ENCODE measurements around the gene SMIM35.

The SMIM35 gene

GRCh38 chr11:118084656-118085055 lies 2.1 kb downstream of the SMIM35 start:
- Histone ChIP-seq H3K27me3 (ENCODE audit: control insufficient read depth, low read length) (peaks cover 23% of the 10 kb centered on the region), H4K20me1 (ENCODE audit: control insufficient read depth, insufficient read depth, low read depth, low read length) (no peaks in the 10 kb centered on the region), H3K9me2 (replicated peaks; ENCODE audit: control insufficient read depth, low read length) (no peaks in the 10 kb centered on the region), H3K36me3 (ENCODE audit: control insufficient read depth, low read length) (no peaks in the 10 kb centered on the region), H3K79me2 (ENCODE audit: control insufficient read depth, low read length) (no peaks in the 10 kb centered on the region), H3F3A (ENCODE audit: control insufficient read depth, insufficient read depth) (no peaks in the 10 kb centered on the region), H3K4me1 (ENCODE audit: control insufficient read depth, low read length) (peaks cover 23% of the 10 kb centered on the region), H3K27ac (ENCODE audit: low read depth, low read length) (no peak overlapping the region), H3K4me2 (ENCODE audit: low read length) (no peak overlapping the region), H3K9me3 (ENCODE audit: control insufficient read depth, insufficient read depth, low read length) (peaks cover 18% of the 10 kb centered on the region; the same call in 1 of the 2 replicates), H3K4me3 (ENCODE audit: low read length) (no peak overlapping the region)
- TF ChIP-seq, protein P1, sequence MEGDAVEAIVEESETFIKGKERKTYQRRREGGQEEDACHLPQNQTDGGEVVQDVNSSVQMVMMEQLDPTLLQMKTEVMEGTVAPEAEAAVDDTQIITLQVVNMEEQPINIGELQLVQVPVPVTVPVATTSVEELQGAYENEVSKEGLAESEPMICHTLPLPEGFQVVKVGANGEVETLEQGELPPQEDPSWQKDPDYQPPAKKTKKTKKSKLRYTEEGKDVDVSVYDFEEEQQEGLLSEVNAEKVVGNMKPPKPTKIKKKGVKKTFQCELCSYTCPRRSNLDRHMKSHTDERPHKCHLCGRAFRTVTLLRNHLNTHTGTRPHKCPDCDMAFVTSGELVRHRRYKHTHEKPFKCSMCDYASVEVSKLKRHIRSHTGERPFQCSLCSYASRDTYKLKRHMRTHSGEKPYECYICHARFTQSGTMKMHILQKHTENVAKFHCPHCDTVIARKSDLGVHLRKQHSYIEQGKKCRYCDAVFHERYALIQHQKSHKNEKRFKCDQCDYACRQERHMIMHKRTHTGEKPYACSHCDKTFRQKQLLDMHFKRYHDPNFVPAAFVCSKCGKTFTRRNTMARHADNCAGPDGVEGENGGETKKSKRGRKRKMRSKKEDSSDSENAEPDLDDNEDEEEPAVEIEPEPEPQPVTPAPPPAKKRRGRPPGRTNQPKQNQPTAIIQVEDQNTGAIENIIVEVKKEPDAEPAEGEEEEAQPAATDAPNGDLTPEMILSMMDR (IDR thresholded peaks at IDR 0.05; ENCODE audit: low read depth, low read length, poor library complexity, severe bottlenecking), result no peak
- TF ChIP-seq EZH2phosphoT487 (IDR thresholded peaks at IDR 0.05; ENCODE audit: borderline replicate concordance, low read length), result no peak

GRCh38 chr11:118084247-118084646 lies 2.5 kb downstream of the SMIM35 start:
- Histone ChIP-seq H3K36me3 (ENCODE audit: control insufficient read depth, low read length) (no peaks in the 10 kb centered on the region), H3K4me2 (ENCODE audit: low read length) (no peak overlapping the region), H3K4me3 (ENCODE audit: low read length) (no peak overlapping the region), H3F3A (ENCODE audit: control insufficient read depth, insufficient read depth) (no peaks in the 10 kb centered on the region), H3K4me1 (ENCODE audit: control insufficient read depth, low read length) (peaks cover 23% of the 10 kb centered on the region), H3K27ac (ENCODE audit: low read depth, low read length) (no peak overlapping the region), H3K27me3 (ENCODE audit: control insufficient read depth, low read length) (peaks cover 26% of the 10 kb centered on the region), H3K9me3 (ENCODE audit: control insufficient read depth, insufficient read depth, low read length) (peaks cover 18% of the 10 kb centered on the region; the same call in 1 of the 2 replicates), H3K79me2 (ENCODE audit: control insufficient read depth, low read length) (no peaks in the 10 kb centered on the region), H3K9me2 (replicated peaks; ENCODE audit: control insufficient read depth, low read length) (no peaks in the 10 kb centered on the region), H4K20me1 (ENCODE audit: control insufficient read depth, insufficient read depth, low read depth, low read length) (no peaks in the 10 kb centered on the region)
- TF ChIP-seq, protein P1 (IDR thresholded peaks at IDR 0.05; ENCODE audit: low read depth, low read length, poor library complexity, severe bottlenecking), result no peak
- no peak for TF ChIP-seq EZH2phosphoT487 (IDR thresholded peaks at IDR 0.05; ENCODE audit: borderline replicate concordance, low read length)

DNA sequence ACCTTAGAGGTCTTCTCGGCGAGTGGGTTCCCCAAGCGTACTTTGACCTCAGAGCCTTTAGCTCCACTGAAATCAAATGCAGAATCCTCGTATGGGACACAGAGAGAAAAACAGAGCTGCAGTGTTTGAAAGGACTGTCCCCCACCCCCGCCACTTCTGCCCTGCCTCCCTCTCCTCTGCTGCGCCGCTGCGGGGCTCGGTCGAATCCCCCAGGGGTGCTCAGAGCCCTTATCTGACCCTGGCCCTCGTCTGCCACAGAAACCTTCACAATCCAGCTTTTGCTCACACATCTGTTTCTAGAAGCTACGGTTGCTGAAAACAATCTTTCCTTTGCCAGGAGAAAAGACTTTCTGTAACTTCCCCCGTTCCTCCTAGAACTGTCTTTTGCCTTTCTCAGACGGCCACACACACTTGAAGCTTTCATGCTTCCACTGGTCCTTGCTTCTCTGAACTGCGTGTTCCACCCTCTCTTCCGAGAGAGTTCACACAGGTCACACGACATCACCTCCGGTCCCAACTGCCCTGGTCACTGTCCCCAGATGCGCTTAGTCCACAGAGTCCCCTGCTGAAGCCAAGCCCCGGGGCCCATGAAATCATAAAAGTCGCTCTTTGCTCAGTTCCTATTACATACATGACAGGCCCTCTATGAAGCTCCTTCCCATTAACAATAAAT lies 3.7 kb downstream of the SMIM35 start:
- Histone ChIP-seq H3K4me2 (ENCODE audit: low read length) (no peak overlapping the region), H3K4me1 (ENCODE audit: control insufficient read depth, low read length) (peaks cover 11% of the 10 kb centered on the region), H3K9me3 (ENCODE audit: control insufficient read depth, insufficient read depth, low read length) (peaks cover 16% of the 10 kb centered on the region; the same call in 1 of the 2 replicates), H3K79me2 (ENCODE audit: control insufficient read depth, low read length) (no peaks in the 10 kb centered on the region), H3K9me2 (replicated peaks; ENCODE audit: control insufficient read depth, low read length) (no peaks in the 10 kb centered on the region), H4K20me1 (ENCODE audit: control insufficient read depth, insufficient read depth, low read depth, low read length) (no peaks in the 10 kb centered on the region), H3K27me3 (ENCODE audit: control insufficient read depth, low read length) (peaks cover 26% of the 10 kb centered on the region), H3K36me3 (ENCODE audit: control insufficient read depth, low read length) (no peaks in the 10 kb centered on the region), H3K4me3 (ENCODE audit: low read length) (no peak overlapping the region), H3K27ac (ENCODE audit: low read depth, low read length) (no peak overlapping the region), H3F3A (ENCODE audit: control insufficient read depth, insufficient read depth) (no peaks in the 10 kb centered on the region)
- TF ChIP-seq, protein P1 (IDR thresholded peaks at IDR 0.05; ENCODE audit: low read depth, low read length, poor library complexity, severe bottlenecking), result no peak
- no peak for TF ChIP-seq EZH2phosphoT487 (IDR thresholded peaks at IDR 0.05; ENCODE audit: borderline replicate concordance, low read length)

Measured in DOHH2 (cell line).